Sigmoid colon (tissue), 7 donors: Measurements from ENCODE around the gene ACCSL. TPM values are rescaled to one million over a fixed set of nuclear protein-coding genes. Genes with fewer than 3 reads are reported as not detected.
A peak's percentile ranks its signal among the peaks of the same experiment; 100 is the strongest.

Source experiments
- DNase-seq: peaks from one replicate; pipeline ENCODE4 v3.0.0-alpha.2; 2019
- H3K27ac ChIP-seq, 4 donors: fragments of 200-600 bp; sonication (generic); one replicate each; pipeline ENCODE4 v1.5.1; 2016 to 2019; ENCODE audit warnings: mild to moderate bottlenecking in 1 of 4
- H3K27me3 ChIP-seq, 3 donors: fragments of 200-600 bp; sonication (generic); one replicate each; pipeline ENCODE4 v1.5.1; 2019; ENCODE audit warnings: mild to moderate bottlenecking in 1 of 3
- H3K36me3 ChIP-seq, 4 donors: fragments of 200-600 bp; sonication (generic); one replicate each; pipeline ENCODE4 v1.5.1; 2016 to 2019
- H3K4me1 ChIP-seq, 4 donors: fragments of 200-600 bp; sonication (generic); one replicate each; pipeline ENCODE4 v1.5.1; 2017 to 2019
- H3K4me3 ChIP-seq, 4 donors: fragments of 200-600 bp; sonication (generic); one replicate each; pipeline ENCODE4 v1.5.1; 2017 to 2019; ENCODE audit warnings: mild to moderate bottlenecking in 2 of 4, moderate library complexity in 1 of 4
- H3K9me3 ChIP-seq, 4 donors: fragments of 200-600 bp in 3 of 4; sonication (generic) in 3 of 4; one replicate each; pipeline versions ENCODE4 v1.5.1 to v1.6.1; 2013 to 2019
- EP300 ChIP-seq, 4 donors: sonication (generic); formaldehyde crosslinking; IDR thresholded peaks; one replicate each; pipeline ENCODE4 v1.6.1; 2017; ENCODE audit warnings: antibody characterized with exemption in 4 of 4
- POLR2A ChIP-seq, 2 donors: fragments of 450-650 bp; IDR thresholded peaks; one replicate each; pipeline ENCODE4 v1.6.1; 2016; ENCODE audit warnings: antibody characterized with exemption in 2 of 2, mild to moderate bottlenecking in 2 of 2, moderate library complexity in 2 of 2
- POLR2AphosphoS5 ChIP-seq, 4 donors: sonication (generic); formaldehyde crosslinking; IDR thresholded peaks; one replicate each; pipeline ENCODE4 v1.6.1; 2017; ENCODE audit warnings: antibody characterized with exemption in 4 of 4
- WGBS, 2 donors: extraction: QIAGEN DNeasy Blood & Tissue Kit; methylation state at CpG; one replicate each; pipeline ENCODE4 v1.1.7; 2013; 5-methylcytosine and 5-hydroxymethylcytosine counted together
- intact Hi-C: fragments of 100-400 bp; cut with DNase I; formaldehyde crosslinking; loops from one replicate; pipeline ENCODE4 v1.15.1; 2023
- polyA plus RNA-seq, 3 donors: library from polyadenylated mRNA; stranded (reverse); fragments of 200-250 nt; gene quantifications; one replicate each; pipeline ENCODE4 v1.2.3, GENCODE V29; 2013
- total RNA-seq, 4 donors: library from RNA; depleted of rRNA; stranded (reverse); fragments of >200 nt; gene quantifications; one replicate each; pipeline ENCODE4 v1.1.0, GENCODE V29; 2016
- TF ChIP-seq, protein P1 (sequence below), 4 experiments: fragments of 450-650 bp in 3 of 4; fragments of 200-600 bp in 1 of 4; IDR thresholded peaks; one replicate each; pipeline ENCODE4 v1.5.1; 2016 to 2019; ENCODE audit warnings: antibody characterized with exemption in 4 of 4, mild to moderate bottlenecking in 3 of 4, moderate library complexity in 2 of 4
- donor health status: healthy with polysubstance abuse.
- donor health status: Bipolar disorder and iron deficiency.
- donor health status: healthy.

The ACCSL gene
- total and polyA plus RNA-seq, 7 donors = 0.27 TPM; not detected in 6

DNA sequence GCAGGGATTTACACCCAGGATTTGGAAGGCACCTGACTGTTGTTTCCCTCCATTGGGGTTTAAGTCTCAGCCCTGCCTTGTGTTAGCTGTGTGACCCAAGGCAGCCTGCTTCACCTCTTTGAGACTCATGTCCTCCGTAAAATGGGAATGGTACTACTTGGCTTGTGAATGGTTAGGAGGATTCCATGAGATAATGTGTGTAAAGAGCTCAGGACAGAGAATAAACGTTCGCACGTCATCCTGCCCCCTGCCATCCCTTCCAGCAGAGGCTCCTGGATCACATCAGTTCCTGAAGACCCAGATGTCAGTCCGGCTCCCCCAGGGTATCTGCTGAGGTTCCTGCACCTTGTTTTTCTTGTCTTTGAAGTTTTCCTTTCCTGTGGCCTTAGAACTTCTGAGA is 16.8 kb upstream of the ACCSL start:
- H3K9me3 ChIP-seq = no peaks in the 10 kb centered on the region
- peaks cover 0 to 27% (median 22%) of the 10 kb centered on the region in 4 donors for H3K4me1 ChIP-seq
- 76 to 77% methylated on average over 5 of the region's 5 CpGs for WGBS, 2 donors
- H3K4me3 ChIP-seq = no peak overlapping the region
- no peak for TF ChIP-seq POLR2AphosphoS5 (IDR thresholded peaks at IDR 0.05)
- TF ChIP-seq EP300 (IDR thresholded peaks at IDR 0.05) = no peak
- TF ChIP-seq, protein P1, sequence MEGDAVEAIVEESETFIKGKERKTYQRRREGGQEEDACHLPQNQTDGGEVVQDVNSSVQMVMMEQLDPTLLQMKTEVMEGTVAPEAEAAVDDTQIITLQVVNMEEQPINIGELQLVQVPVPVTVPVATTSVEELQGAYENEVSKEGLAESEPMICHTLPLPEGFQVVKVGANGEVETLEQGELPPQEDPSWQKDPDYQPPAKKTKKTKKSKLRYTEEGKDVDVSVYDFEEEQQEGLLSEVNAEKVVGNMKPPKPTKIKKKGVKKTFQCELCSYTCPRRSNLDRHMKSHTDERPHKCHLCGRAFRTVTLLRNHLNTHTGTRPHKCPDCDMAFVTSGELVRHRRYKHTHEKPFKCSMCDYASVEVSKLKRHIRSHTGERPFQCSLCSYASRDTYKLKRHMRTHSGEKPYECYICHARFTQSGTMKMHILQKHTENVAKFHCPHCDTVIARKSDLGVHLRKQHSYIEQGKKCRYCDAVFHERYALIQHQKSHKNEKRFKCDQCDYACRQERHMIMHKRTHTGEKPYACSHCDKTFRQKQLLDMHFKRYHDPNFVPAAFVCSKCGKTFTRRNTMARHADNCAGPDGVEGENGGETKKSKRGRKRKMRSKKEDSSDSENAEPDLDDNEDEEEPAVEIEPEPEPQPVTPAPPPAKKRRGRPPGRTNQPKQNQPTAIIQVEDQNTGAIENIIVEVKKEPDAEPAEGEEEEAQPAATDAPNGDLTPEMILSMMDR (IDR thresholded peaks at IDR 0.05) = no peak
- TF ChIP-seq POLR2A (IDR thresholded peaks at IDR 0.05) = no peak
- intact Hi-C loops = loop anchor here (5.0 kb wide), 2 partner anchors 44 to 89 kb away; partner anchors contain the start of gene C11orf96
- H3K27ac ChIP-seq = peak overlapping the region; percentile 51 to 64 (median 60)
- no peaks in the 10 kb centered on the region for H3K36me3 ChIP-seq
- H3K27me3 ChIP-seq = no peaks in the 10 kb centered on the region
- DNase-seq = no peak

DNA sequence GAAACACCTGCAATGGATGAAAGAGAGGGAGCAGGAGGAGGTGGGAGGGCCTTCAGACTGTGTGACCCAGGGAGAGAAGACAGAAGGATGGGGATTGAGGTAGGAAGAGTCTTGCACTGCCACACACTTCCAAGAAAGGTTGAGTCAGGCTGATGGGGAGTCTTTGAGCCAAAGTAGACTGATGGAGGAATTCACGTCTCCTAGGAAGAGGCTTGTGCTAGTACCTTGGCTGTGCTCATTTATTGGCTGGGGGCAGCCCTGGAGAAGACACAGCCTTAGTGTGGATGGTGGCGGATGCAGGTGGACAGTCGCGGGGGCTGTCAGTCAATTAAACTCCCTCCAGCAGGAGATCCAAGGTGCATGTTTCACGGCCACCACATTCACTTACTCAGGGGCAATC is 16.2 kb upstream of the ACCSL start:
- H3K9me3 ChIP-seq = no peaks in the 10 kb centered on the region
- no peak for DNase-seq
- H3K36me3 ChIP-seq = no peaks in the 10 kb centered on the region
- 89 to 93% methylated on average over 5 of the region's 5 CpGs for WGBS, 2 donors
- intact Hi-C loops = loop anchor here (5.0 kb wide), 2 partner anchors 44 to 89 kb away; partner anchors contain the start of gene C11orf96
- H3K27ac ChIP-seq = peak overlapping the region in 2 of 4 donors; percentile 55 to 64
- peaks cover 0 to 27% (median 22%) of the 10 kb centered on the region in 4 donors for H3K4me1 ChIP-seq
- H3K27me3 ChIP-seq = no peaks in the 10 kb centered on the region
- H3K4me3 ChIP-seq = no peak overlapping the region
- TF ChIP-seq, protein P1 (IDR thresholded peaks at IDR 0.05) = no peak
- TF ChIP-seq POLR2A (IDR thresholded peaks at IDR 0.05) (no peak), EP300 (IDR thresholded peaks at IDR 0.05) (no peak), POLR2AphosphoS5 (IDR thresholded peaks at IDR 0.05) (no peak)

- intact Hi-C loops = loop anchor here (5.0 kb wide), 2 partner anchors 45 to 90 kb away; partner anchors contain the start of gene C11orf96
- Histone ChIP-seq H3K4me3 (no peak overlapping the region), H3K9me3 (no peaks in the 10 kb centered on the region), H3K36me3 (no peaks in the 10 kb centered on the region), H3K27me3 (no peaks in the 10 kb centered on the region), H3K27ac (peak overlapping the region in 3 of 4 donors; percentile 6 to 64 (median 27)), H3K4me1 (peaks cover 0 to 33% (median 27%) of the 10 kb centered on the region in 4 donors)
- no peak for DNase-seq
- no peak for TF ChIP-seq EP300 (IDR thresholded peaks at IDR 0.05)
- TF ChIP-seq, protein P1 (IDR thresholded peaks at IDR 0.05) = no peak
- peak in 1 of 4 donors; percentile 38 for TF ChIP-seq POLR2AphosphoS5 (IDR thresholded peaks at IDR 0.05)
- TF ChIP-seq POLR2A (IDR thresholded peaks at IDR 0.05) = no peak
- WGBS, 2 donors = 75 to 78% methylated on average over 15 of the region's 15 CpGs
Observed at GRCh38 chr11:44032299-44033085, 15.3 kb upstream of the ACCSL start.

- intact Hi-C loops = loop anchor here (5.0 kb wide), 2 partner anchors 46 to 91 kb away; partner anchors contain the start of gene C11orf96
- Histone ChIP-seq H3K9me3 (no peaks in the 10 kb centered on the region), H3K4me1 (peaks cover 0 to 33% (median 27%) of the 10 kb centered on the region in 4 donors), H3K27ac (peak overlapping the region; percentile 6 to 64 (median 24)), H3K27me3 (no peaks in the 10 kb centered on the region), H3K36me3 (no peaks in the 10 kb centered on the region), H3K4me3 (no peak overlapping the region)
- TF ChIP-seq, protein P1 (IDR thresholded peaks at IDR 0.05) = no peak
- no peak for DNase-seq
- WGBS, 2 donors = 37 to 62% methylated on average over 3 of the region's 3 CpGs
Observed at GRCh38 chr11:44033411-44033850, 14.3 kb upstream of the ACCSL start.
